HG03432 (cell line): Measurements from ENCODE around the gene ZNF532.
A peak's percentile ranks its signal among the peaks of the same experiment; 100 is the strongest.

Experiments used
- ATAC-seq: cut with Tn5 transposase; IDR thresholded peaks from one replicate; pipeline ENCODE4 v1.9.1; 2021; ENCODE audit warnings: mild to moderate bottlenecking, moderate library complexity; ENCODE audit not compliant: unreplicated experiment

The ZNF532 gene

DNA sequence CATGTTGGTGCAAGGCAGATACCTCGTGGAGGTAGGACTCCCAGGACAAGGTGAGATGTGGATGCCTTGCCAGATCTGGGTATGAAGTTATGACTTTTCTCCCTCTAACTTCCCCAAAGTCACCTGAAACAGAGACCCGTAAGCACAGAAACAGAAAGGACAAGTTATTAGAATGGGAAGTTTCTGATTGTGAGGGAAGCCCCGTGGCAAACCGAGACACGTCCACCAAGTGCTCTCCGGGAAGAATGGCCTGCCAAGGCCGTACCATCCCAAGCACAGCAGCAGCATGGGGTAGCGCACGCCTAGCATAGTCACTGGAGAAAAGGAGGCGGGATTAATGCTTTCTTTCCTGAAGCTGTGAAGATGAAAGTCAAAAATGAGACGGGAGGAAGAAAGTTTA, 110.6 kb downstream of the ZNF532 start:
- ATAC-seq, result no peak

DNA sequence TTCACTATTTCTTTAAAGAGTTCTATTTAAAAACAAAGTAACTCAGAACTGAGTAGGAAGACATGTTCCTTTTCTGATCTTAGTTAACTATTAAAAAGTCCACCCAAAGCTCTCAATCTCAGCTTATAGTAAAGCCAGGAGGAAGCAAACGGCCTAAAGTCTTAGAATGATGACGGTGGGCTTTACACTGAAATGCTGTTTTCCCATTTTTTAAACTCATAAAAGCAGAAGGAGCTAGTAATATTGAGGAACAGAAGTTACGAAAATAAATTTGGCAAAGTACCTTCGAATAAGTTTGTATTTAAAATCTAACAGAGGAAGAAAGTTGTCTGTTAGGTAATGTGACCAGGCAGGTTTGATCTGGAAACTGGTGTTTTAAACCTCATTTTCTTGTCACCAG, 111.1 kb downstream of the ZNF532 start:
- no peak for ATAC-seq

DNA sequence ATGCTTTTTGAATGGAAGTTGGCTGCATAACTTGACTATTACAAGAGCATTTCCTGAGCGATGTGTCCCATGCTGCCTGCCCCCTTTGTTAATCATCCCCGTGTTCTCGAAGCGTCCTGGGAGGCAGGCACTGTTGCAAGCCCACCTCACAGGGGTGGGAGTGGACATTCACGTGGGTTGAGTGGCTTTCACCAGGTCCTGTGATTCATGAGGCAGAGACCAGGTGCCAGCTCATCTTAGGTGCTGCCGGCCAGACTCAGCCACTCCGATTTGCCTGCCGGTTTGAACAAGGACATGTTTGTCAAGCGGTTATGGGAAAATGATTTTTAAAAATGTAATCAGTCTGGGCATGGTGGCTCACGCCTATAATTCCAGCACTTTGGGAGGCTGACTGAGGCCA, 112.5 kb downstream of the ZNF532 start:
- no peak for ATAC-seq

DNA sequence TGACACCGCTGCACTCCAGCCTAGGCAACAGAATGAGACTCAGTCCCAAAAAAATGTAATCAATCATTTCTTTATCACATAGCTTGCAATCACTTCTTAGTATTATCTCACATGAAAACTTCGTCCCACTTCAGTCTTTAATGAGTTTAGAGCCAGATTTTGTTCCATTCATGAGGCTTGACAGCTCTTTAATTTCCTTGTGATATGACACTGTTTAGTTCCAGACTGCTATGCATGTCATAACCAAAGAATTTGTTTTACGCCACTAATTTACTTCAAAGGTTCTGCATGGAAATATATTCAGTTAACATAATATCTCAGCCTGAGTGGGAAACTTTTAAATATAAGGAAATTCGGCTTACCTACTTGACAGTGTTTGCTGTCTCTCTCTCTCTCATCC, 113.1 kb downstream of the ZNF532 start:
- no peak for ATAC-seq

DNA sequence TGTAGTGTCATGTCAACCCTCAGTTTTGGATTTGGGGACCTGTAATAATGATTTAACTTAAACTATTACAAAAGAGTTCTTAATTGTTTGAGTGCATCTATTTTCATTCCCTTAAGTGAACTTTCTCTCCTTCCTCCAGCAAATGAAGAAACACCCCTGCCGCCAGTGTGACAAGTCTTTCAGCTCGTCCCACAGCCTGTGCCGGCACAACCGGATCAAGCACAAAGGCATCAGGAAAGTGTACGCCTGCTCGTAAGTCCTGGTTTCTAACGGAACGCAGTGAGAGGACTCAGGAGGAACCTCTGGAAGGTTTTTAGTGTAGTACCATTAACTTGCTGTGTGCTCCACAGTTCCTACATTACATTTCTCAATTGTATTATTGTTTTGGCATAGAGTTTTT, 114.2 kb downstream of the ZNF532 start:
- no peak for ATAC-seq

DNA sequence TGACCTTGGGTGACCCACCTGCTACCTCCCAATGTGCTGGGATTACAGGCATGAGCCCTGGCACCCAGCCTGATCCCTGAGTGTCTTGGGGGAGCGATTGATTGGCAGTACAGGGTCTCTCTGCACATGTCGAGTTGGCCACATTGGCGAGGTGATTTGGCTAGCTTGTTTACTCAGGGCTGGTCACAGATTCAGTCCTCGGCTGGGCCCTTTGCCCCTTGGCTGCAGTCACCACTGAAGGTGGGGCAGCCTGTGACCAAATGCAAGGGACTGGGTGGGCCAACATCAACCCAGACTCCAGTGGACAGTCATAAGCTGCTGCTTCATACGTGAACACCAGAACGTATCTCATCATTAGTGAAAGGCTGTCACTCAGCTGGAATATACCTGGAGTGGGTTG, 114.9 kb downstream of the ZNF532 start:
- no peak for ATAC-seq

DNA sequence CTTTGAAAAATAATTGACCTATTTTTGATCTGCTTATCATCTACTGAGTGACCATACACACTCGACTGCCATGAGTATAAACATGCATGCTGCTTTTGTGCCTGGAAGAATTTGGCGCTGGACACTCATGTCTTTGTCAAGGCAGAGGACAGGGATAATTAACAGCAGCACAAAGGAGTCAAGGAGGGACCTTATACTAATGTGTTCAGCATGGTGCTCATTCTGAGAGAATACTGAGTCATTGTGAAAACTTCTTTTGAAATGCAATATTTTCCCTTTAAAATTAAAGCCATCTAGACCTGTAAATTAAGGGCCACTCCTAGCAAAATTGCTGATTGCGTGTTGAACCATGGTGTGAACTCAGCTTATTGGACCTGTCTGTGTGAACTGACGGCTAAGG, 116.3 kb downstream of the ZNF532 start:
- ATAC-seq, result no peak

DNA sequence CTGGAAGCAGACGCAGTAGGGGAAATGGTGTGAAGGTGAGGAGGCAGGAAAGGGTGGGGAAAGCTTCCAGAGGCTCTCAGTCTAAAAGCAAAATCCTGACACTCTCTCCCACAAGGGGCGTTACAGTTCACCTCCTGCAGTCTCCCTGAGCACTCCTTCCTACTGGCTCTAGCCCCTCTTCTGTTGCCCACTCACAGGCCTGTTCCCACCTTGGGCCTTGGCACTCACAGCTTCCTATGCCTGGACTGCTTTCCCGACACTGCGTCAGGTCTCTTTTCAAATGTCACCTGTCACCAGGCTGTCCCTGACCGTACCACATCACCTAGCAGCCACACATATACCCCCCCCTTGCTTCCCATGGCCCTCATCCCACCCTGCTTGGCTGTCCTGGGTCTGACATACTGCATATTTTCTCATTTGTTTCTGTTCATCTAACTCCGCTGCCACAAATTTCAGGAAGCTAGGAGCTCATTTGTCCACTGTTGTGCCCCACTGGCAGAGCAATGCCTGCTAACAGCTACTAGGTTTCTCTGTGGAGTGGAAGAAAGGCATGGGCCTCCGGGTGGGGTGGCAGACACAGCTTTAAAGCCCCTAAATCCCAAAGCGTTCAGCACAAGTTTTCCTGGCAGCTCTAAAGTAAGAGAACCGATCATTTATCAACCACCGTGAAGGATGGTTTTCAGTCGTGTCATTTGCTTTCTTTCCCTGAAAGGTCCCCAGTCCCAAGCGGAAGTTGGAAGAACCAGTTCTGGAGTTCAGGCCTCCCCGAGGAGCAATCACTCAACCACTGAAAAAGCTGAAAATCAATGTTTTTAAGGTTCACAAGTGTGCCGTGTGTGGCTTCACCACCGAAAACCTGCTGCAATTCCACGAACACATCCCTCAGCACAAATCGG, 118.8 kb downstream of the ZNF532 start:
- ATAC-seq, result no peak

DNA sequence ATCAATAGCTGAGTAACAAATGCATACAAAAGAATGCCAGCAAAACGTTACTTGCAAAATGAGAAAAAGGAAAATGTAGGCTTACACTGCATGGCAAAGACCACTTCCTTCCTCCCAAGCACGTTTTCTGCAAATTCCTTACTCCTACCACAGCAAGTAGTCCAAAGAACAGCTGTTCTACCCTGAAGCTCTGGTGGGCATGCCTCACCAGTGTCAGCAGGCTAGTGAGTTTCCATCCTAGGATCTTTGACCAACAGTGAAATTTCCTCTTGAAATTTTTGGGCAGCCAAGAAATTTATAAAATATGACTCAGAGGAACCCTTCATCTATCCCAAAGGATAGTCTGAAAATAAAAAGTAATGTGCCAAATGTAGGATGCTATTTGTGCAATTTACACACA, 123.9 kb downstream of the ZNF532 start:
- no peak for ATAC-seq

DNA sequence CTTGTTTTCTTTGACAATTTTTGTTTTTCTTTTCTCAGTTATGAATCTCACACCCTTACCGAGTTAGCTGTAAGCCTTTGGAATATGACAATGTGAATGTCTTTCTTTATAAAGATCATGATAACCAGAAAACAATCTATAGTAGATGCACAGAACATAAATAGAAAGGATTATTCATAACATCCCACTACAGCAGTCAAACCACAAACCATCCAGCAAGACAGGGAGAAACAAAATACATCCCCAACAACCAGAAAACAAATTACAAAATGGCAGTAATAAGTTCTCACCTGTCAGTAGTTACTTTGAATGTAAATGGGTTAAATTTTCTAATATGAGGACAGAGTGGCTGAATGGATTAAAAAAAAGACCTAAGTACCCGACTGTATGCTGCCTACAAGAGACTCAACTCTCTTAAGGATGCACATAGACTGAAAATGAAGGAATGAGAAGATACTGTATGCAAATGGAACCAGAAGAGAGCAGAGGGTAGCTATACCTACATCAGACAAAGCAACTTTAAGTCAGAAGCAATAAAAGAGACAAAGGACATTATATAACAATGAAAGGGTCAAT, 124.6 kb downstream of the ZNF532 start:
- ATAC-seq, result no peak

DNA sequence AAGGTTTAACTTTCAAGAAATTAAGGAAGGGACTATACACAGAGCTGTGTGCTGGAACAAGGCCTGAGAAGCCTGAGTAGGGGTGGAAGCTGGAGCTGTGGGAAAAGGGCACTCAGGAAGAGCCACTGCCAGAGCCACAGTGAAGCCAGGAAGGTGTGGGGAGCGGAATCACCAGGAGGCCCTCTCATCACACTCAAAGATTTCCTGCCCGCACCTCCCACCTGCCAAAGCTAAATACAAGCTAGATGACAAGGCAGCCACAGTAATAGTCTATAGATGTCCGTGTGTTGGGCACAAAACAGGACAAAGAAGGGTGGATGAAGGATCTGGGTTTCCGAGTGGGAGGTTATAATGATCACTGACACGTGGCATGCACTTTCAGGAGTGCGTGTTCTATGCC, 126.0 kb downstream of the ZNF532 start:
- ATAC-seq, result no peak

DNA sequence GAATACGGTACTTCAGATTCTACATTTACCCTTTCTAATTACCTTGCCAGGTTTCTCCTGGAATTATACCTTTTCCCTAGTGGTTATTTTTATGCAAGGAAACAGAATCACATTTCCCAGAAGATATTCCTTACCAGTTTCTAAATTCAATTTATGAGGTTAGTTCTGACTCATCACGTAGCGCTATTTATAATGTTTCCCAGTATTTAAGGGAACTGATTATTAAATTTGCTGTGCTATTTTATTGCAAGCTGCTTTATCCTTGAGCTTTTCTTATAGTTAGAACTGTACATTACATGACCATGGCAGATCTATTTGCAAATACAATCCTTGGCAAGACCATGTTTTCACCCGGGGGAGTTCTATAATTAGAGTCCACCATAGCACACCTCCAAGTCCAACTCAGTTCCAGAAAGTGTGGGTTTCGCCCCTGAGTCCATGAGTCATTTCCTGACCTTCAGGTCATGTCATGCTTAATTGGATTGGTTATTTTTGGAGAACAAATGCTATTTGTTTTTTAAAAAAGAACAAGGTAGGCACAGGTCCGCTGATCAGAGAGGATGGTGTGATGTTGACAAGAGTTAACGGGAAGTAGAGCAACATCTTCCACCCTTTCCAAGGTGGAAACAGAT, 126.6 kb downstream of the ZNF532 start:
- ATAC-seq, result peak; percentile 92

DNA sequence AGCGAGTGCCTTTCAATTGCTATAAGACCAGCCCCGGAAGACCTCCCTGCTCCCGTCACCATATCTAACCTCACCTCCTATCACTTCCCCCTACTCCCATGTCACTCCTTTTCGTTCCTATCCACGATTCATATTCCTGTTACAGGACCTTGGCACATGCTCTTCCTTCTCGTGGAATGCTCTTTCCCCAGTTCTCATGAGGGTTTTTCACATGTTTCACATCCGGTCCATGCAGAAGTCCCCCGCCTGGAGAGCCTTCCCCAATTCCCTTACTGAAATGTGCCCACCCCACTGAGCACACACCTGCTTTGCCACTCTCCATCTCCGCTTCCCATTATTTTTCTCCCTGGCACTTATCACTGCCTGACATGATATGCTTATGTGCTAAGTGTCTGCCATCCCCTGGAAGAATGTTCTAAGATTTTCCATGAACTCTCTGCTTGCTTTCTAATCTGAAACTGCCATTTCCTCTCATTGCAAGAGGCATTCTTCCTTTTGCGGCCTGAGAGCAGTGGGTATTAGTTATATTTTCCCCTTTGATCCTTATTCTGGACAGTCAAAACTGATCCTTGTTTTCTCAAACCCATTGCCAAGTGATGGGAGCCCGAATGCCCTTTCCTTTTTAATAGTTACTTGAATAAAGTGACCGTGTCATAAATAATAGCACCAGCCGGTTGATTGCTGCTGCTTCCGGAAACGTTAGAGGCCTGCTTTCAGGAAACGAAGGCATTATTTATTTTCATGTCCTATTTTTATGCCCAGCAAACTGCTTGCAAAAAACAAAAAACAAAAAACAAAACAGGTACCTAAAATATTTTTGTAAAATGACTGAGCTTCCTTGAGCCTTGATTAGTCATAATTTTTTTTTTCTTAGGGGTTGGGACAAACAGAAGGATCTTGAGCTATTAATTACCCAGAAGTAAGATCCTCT, 127.9 kb downstream of the ZNF532 start:
- ATAC-seq, result no peak

DNA sequence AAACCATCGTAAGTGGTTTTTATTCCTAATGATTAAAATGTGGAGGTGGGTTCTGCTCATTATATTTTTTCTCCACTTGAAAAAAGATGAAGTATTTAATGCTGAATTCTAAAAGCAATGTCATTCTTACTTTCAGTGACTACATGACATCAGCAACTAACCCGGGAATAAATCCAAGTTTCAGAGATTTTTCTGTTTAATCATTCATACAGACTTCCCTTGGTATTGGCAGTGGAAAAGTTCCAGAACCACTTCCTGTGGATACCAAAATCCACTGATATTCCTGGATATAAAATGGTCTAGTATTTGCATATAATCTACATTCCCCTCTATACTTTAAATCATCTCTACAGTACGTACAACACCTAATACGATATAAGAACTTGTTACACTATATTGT, 128.6 kb downstream of the ZNF532 start:
- no peak for ATAC-seq

DNA sequence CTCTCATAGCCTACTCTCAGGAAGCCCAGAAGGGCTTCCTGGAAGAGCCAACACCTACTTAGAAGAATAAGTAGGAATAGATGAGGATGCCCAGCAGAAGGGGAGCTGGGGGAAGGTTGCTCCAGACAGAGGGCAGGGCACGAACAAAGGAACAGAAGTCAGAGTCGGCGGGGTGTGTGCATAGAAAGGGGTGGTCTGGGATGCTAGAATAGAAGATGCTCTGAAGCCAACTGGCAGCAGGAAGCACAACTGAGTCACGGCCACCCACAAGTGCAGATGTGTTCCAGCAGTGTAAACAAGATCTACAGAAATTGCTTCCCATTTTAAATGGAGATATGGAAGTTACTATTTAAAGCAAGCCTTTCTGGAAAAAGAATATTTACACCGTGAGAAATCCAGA, 131.0 kb downstream of the ZNF532 start:
- no peak for ATAC-seq

DNA sequence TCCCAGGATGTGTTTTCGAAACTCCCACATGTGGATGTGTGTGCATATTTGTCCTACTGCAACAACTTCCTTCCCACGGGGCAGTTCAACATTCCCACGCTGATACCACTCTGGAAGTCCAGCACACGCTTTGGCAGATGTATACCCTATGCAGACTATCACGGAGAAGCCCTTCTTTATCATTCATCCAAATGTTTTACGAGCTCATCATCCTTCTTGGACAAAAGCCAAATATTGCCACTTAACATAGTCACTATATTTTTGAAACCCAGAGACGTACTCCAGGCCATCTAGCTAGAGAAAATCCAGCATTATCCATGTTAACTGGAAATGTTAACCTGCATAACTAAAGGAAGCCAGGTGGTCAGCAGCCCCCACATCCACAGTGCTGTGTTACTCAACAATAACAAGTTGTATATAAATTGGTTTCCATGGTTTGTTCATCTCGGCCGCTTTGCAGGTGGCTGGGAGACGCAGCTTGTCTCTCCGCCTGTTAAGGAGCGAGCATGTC, 131.5 kb downstream of the ZNF532 start:
- no peak for ATAC-seq

DNA sequence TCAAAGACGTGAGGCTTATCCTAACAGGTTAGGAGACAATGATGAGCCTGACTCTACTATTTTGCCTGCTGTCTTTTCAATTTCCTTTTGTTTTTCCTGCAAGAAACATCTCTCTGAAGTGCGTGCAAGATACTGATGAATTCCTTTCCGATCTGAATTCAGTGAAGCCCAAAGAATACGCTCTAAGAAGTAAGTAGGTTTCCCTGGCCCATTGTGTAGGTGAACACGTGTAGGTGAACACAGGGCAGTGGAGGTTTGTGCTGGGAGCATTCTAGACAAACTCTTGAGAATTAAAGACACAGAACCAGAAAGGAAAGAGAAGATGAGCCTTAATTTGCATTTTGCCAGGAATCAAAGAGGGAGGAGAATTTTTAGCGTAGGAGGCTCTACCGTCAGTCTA, 132.0 kb downstream of the ZNF532 start:
- ATAC-seq, result no peak

DNA sequence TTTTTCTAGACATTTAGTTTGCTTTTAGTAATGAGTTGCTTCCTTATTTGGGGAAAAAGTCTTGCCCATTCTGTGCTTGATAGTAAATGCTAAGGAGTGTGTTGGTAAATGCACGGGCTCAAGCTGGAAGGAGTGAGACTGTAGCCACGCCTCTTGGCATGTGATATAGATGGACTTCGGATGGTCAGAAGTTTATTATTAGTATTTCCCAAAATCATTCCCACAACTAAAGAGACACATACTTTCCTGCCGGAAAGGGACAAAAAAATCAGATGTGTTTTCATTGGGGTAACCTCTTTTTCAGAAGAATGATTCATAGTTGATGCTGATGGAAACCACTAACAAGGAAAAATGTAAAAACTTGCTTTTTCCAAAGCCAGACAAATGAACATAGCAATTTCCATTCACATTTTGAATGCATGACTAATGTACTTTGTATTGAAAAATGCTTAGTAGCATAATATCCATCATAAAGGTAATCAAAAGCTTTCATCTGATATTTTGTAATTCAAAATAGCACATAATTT, 133.2 kb downstream of the ZNF532 start:
- ATAC-seq, result no peak

DNA sequence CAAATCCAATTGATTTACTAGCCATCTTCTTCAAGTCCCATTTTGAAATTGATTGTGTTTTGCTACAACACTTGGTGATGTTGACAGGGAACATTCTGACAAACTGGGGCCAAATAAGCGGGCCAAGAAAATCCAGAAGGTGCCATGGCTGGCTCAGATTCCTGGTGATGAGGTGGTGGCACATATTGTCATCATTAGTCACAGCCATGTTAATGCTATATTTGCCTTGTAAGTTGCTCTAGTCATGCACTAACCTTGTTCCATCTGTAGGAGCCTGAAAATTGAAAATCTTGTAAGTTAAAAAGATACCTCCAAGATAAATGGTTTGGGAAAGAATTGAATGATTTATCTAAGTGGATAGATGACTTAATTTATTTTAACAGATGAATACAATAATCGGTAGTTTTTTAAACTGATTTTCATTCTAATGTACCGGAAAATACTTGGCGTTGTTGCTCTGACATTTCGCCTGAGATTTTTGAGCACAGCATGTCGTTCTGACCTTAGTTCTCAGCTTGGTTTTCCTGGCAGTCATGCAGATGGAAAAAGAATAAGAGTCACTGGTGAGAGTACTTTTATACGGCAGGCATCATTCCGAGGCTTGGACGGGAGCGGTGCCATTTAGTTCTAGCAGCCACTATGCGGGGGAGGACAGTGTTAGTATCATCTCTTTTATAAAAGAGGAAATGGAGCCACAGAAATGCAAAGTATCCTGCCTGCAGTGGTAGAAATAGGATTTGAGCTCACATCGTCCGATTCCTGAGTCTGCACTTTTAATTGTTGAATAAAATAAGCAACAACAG, 133.9 kb downstream of the ZNF532 start:
- peak; percentile 82 for ATAC-seq

DNA sequence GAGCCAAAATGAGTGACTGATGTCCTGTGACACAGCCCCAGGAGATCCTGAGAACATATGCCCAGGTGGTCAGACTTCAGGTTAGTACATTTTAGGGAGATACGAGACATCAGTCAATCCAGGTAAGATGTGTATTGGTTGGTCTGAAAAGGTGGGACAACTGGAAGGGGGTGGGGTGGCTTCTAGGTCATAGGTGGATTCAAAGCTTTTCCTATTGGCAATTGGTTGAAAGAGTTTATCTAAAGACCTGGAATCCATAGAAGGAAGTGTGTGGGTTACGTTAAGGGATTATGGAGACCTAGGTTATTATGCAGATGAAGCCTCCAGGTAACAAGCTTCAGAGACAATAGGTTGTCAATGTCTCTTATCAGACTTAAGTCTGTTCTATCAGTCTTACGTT, 136.5 kb downstream of the ZNF532 start:
- no peak for ATAC-seq
